ENCODE measurements around the gene TGM6. TPM values are rescaled to one million over a fixed set of nuclear protein-coding genes. Genes with fewer than 3 reads are reported as not detected.

TGM6 gene
- total and polyA plus RNA-seq, 9 of the 15 experiments (the other 6 are each of a cell fraction or from before 2014, with no cell fraction given) = not detected

- DNase-seq (ENCODE audit: extremely low read depth in 1 of 4, low spot score in 3 of 4) = peak in 2 of 4 experiments; percentile 18 to 35
These were observed 27.5 kb upstream of the TGM6 start for GRCh38 chr20:2353231-2353630.

GRCh38 chr20:2357114-2357513, 23.6 kb upstream of the TGM6 start:
- H3K4me2 ChIP-seq (ENCODE audit: insufficient read depth, low read length) = no peak overlapping the region
- H3K4me3 ChIP-seq = no peak overlapping the region
- no peaks in the 10 kb centered on the region for H3K27me3 ChIP-seq (ENCODE audit: control insufficient read depth in 2 of 2, insufficient read depth in 2 of 2, low read length in 2 of 2)
- 4% methylated on average over 2 of the region's 2 CpGs for WGBS (ENCODE audit: insufficient coverage, low coverage, missing lambda C conversion rate)
- FAIRE-seq = no peak
- intact Hi-C loops (cut with micrococcal nuclease) (no loop called here), in situ Hi-C loops (cut with MboI) (no loop called here)
- H3K4me1 ChIP-seq (replicated peaks in 1 of 2; ENCODE audit: control insufficient read depth in 2 of 2, insufficient read depth in 2 of 2, low read length in 2 of 2) = no peaks in the 10 kb centered on the region; a peak in 1 of 5 replicates
- H3K9me3 ChIP-seq (replicated peaks; ENCODE audit: control insufficient read depth, insufficient read depth, low read depth, low read length) = no peaks in the 10 kb centered on the region
- no peaks in the 10 kb centered on the region for H3K36me3 ChIP-seq (ENCODE audit: control insufficient read depth, insufficient read depth, low read length)
- DNase-seq (ENCODE audit: extremely low read depth in 1 of 4, low spot score in 3 of 4) = no peak
- H3K9me1 ChIP-seq (ENCODE audit: control insufficient read depth, insufficient read depth, low read length) = no peaks in the 10 kb centered on the region
- no peak for ATAC-seq
- BruUV-seq (replicated peaks) = no TSS peak
- H2AFZ ChIP-seq (ENCODE audit: low read depth, low read length) = no peak overlapping the region
- ChIA-PET POLR2A (interaction anchor here (0.6 kb wide), 1 partner anchor 307 kb away, joined by 4 read pairs; the partner anchor contains the start of gene IDH3B), CTCF (ENCODE audit: low intra/inter-chr PET ratio) (no interaction called here)
- no peak overlapping the region for H3K27ac ChIP-seq (ENCODE audit: extremely low read depth, low read depth, low read length)
- no peaks in the 10 kb centered on the region for H3K79me2 ChIP-seq (ENCODE audit: control insufficient read depth, insufficient read depth, low read length)
- no peaks in the 10 kb centered on the region for H4K20me1 ChIP-seq (replicated peaks; ENCODE audit: control insufficient read depth, insufficient read depth, low read length)
- H3K9ac ChIP-seq (ENCODE audit: insufficient read depth in 1 of 2, low read depth in 2 of 2, low read length in 2 of 2) = no peak overlapping the region
- no peak for TF ChIP-seq THAP12 (CRISPR knock-in tag; IDR thresholded peaks at IDR 0.05)
- no peak for TF ChIP-seq GATAD2B (IDR thresholded peaks at IDR 0.05; ENCODE audit: borderline replicate concordance)
- no peak for TF ChIP-seq ZNF274 (IDR thresholded peaks at IDR 0.05; ENCODE audit: borderline replicate concordance, low read depth, low read length)
- no peak for TF ChIP-seq ZNF586 (CRISPR knock-in tag; conservative IDR thresholded peaks at IDR 0.05)
- TF ChIP-seq HDAC6 (IDR thresholded peaks at IDR 0.05; ENCODE audit: low read depth, low read length) = no peak
- no peak for TF ChIP-seq ZNF444 (CRISPR knock-in tag; IDR thresholded peaks at IDR 0.05)
- no peak for TF ChIP-seq TCFL5 (CRISPR knock-in tag; conservative IDR thresholded peaks at IDR 0.05)
- TF ChIP-seq ZNF347 (CRISPR knock-in tag; IDR thresholded peaks at IDR 0.05; ENCODE audit: low read depth) = no peak
- no peak for TF ChIP-seq OTX1 (CRISPR knock-in tag; IDR thresholded peaks at IDR 0.05)
- TF ChIP-seq FOXK2 (conservative IDR thresholded peaks at IDR 0.05 in 1 of 2, IDR thresholded peaks at IDR 0.05 in 1 of 2; ENCODE audit: low read depth in 2 of 2) = no peak

More at GRCh38 chr20:2353231-2353630, 27.5 kb upstream of the TGM6 start:
- WGBS (ENCODE audit: insufficient coverage, low coverage, missing lambda C conversion rate) = 0% methylated on average over 3 of the region's 3 CpGs
- no peaks in the 10 kb centered on the region for H4K20me1 ChIP-seq (replicated peaks; ENCODE audit: control insufficient read depth, insufficient read depth, low read length)
- H3K9me3 ChIP-seq (replicated peaks; ENCODE audit: control insufficient read depth, insufficient read depth, low read depth, low read length) = no peaks in the 10 kb centered on the region
- peak overlapping the region; percentile 43 for H2AFZ ChIP-seq (ENCODE audit: low read depth, low read length)
- H3K4me2 ChIP-seq (ENCODE audit: insufficient read depth, low read length) = no peak overlapping the region
- no peaks in the 10 kb centered on the region for H3K36me3 ChIP-seq (ENCODE audit: control insufficient read depth, insufficient read depth, low read length)
- H3K9me1 ChIP-seq (ENCODE audit: control insufficient read depth, insufficient read depth, low read length) = no peaks in the 10 kb centered on the region
- FAIRE-seq (no peak), ATAC-seq (peak; percentile 70)
- ChIA-PET POLR2A (interaction anchor here (0.6 kb wide), 1 partner anchor 98 kb away, joined by 3 read pairs; no protein-coding TSS in a partner anchor), CTCF (ENCODE audit: low intra/inter-chr PET ratio) (no interaction called here)
- H3K9ac ChIP-seq (ENCODE audit: insufficient read depth in 1 of 2, low read depth in 2 of 2, low read length in 2 of 2) = no peak overlapping the region
- TF ChIP-seq USF2 (CRISPR knock-in tag; IDR thresholded peaks at IDR 0.05) (no peak), ZNF445 (CRISPR knock-in tag; IDR thresholded peaks at IDR 0.05; ENCODE audit: low read depth) (no peak), HDAC3 (IDR thresholded peaks at IDR 0.05; ENCODE audit: borderline replicate concordance, partially characterized antibody) (no peak), MBD2 (IDR thresholded peaks at IDR 0.05; ENCODE audit: borderline replicate concordance, low read depth) (no peak), ZNF699 (CRISPR knock-in tag; IDR thresholded peaks at IDR 0.05; ENCODE audit: insufficient replicate concordance) (no peak)
- in situ Hi-C loops (cut with MboI) = no loop called here
- intact Hi-C loops (cut with micrococcal nuclease) = no loop called here
- no peaks in the 10 kb centered on the region; a peak in 1 of 5 replicates for H3K27me3 ChIP-seq (ENCODE audit: control insufficient read depth in 2 of 2, insufficient read depth in 2 of 2, low read length in 2 of 2)
- H3K4me3 ChIP-seq = no peak overlapping the region
- no peak overlapping the region for H3K27ac ChIP-seq (ENCODE audit: extremely low read depth, low read depth, low read length)
- no peaks in the 10 kb centered on the region for H3K79me2 ChIP-seq (ENCODE audit: control insufficient read depth, insufficient read depth, low read length)
- BruUV-seq (replicated peaks) = no TSS peak
- no peaks in the 10 kb centered on the region; a peak in 2 of 5 replicates for H3K4me1 ChIP-seq (replicated peaks in 1 of 2; ENCODE audit: control insufficient read depth in 2 of 2, insufficient read depth in 2 of 2, low read length in 2 of 2)

Data from K562 (cell line).